H1 (cell line): ENCODE data around the gene SERPINA6. TPM values are rescaled to one million over a fixed set of nuclear protein-coding genes. Genes with fewer than 3 reads are reported as not detected.

Experiments
- CTCF ChIA-PET: fragments of 300-600 bp; sonication (Branson Sonifier 250); formaldehyde crosslinking; loops from one replicate; lab custom pipeline; 2021; ENCODE audit not compliant: partially characterized antibody; lab: Charles Lee
- POLR2A ChIA-PET: fragments of 300-600 bp; sonication (Branson Sonifier 250); formaldehyde crosslinking; loops from one replicate; lab custom pipeline; 2021; ENCODE audit warnings: inconsistent platforms; ENCODE audit not compliant: partially characterized antibody; lab: Charles Lee
- DNase-seq, 2 experiments: peaks; one replicate each; pipeline versions ENCODE4 v3.0.0 to v3.0.0-alpha.2; 2010 to 2022; ENCODE audit warnings: low spot score in 2 of 2, low read depth in 1 of 2, mixed read lengths in 1 of 2
- FAIRE-seq: peaks from 2 replicates; lab custom pipeline; 2011; peaks lifted over from hg19 to GRCh38; lab: Jason Lieb, UNC
- H2AFZ ChIP-seq: 2 replicates; pipeline ENCODE4 v1.8.1; 2012; ENCODE audit warnings: low read length, inconsistent platforms
- H2AK5ac ChIP-seq: 2 replicates; pipeline ENCODE4 v1.6.1; 2013; ENCODE audit warnings: low read depth, low read length
- H2BK120ac ChIP-seq: replicated peaks from 2 replicates; pipeline ENCODE3; 2013; ENCODE audit warnings: low read depth, low read length, inconsistent platforms
- H2BK12ac ChIP-seq: 2 replicates; pipeline ENCODE4 v1.6.1; 2013; ENCODE audit warnings: low read depth, low read length
- H2BK15ac ChIP-seq: 2 replicates; pipeline ENCODE4 v1.6.1; 2013; ENCODE audit warnings: low read length
- H2BK20ac ChIP-seq: 2 replicates; pipeline ENCODE4 v1.6.1; 2013; ENCODE audit warnings: low read length
- H2BK5ac ChIP-seq: 2 replicates; pipeline ENCODE4 v1.6.1; 2013; ENCODE audit warnings: low read depth, low read length
- H3K14ac ChIP-seq: 2 replicates; pipeline ENCODE4 v1.6.1; 2013; ENCODE audit warnings: inconsistent platforms; ENCODE audit not compliant: insufficient read length
- H3K18ac ChIP-seq: 2 replicates; pipeline ENCODE4 v1.6.1; 2013; ENCODE audit warnings: low read length; ENCODE audit errors: extremely low read depth
- H3K23ac ChIP-seq: 2 replicates; pipeline ENCODE4 v1.6.1; 2013; ENCODE audit warnings: inconsistent platforms; ENCODE audit not compliant: insufficient read length
- H3K23me2 ChIP-seq: 2 replicates; pipeline ENCODE4 v1.6.1; 2013; ENCODE audit warnings: low read depth, low read length
- H3K27ac ChIP-seq: 2 replicates; pipeline ENCODE4 v1.6.1; 2011; ENCODE audit warnings: low read depth, low read length, inconsistent platforms
- H3K27me3 ChIP-seq, 4 experiments: replicated peaks in 1 of 4; 1 replicate in 1 of 4; 2 replicates in 3 of 4; pipeline versions ENCODE4 v1.6.1 to v1.8.1; 2011 to 2013; ENCODE audit warnings: low read length in 3 of 4, mild to moderate bottlenecking in 3 of 4, inconsistent platforms in 2 of 4, mixed read lengths in 2 of 4, moderate library complexity in 1 of 4; ENCODE audit not compliant: control insufficient read depth in 3 of 4, insufficient read depth in 3 of 4; ENCODE audit errors: extremely low read depth in 1 of 4
- H3K36me3 ChIP-seq, 4 experiments: 2 replicates each; pipeline versions ENCODE4 v1.6.1 to v1.8.1; 2011 to 2013; ENCODE audit warnings: mild to moderate bottlenecking in 4 of 4, low read length in 3 of 4, moderate library complexity in 2 of 4, control low read depth in 1 of 4, inconsistent platforms in 1 of 4; ENCODE audit not compliant: insufficient read depth in 4 of 4, control insufficient read depth in 2 of 4
- H3K4ac ChIP-seq: replicated peaks from 2 replicates; pipeline ENCODE3; 2013; ENCODE audit warnings: low read length, low read depth, mixed read lengths, inconsistent platforms; ENCODE audit not compliant: insufficient read length
- H3K4me1 ChIP-seq, 4 experiments: replicated peaks in 1 of 4; 1 replicate in 1 of 4; 2 replicates in 3 of 4; pipeline versions ENCODE4 v1.6.1 to v1.8.1; 2011 to 2013; ENCODE audit warnings: low read length in 3 of 4, inconsistent platforms in 2 of 4, mixed read lengths in 1 of 4; ENCODE audit not compliant: insufficient read depth in 4 of 4, control insufficient read depth in 3 of 4
- H3K4me2 ChIP-seq, 2 experiments: 2 replicates each; pipeline versions ENCODE4 v1.6.1 to v1.8.1; 2011 to 2013; ENCODE audit warnings: low read depth in 2 of 2, low read length in 2 of 2, control low read depth in 1 of 2, inconsistent platforms in 1 of 2, mild to moderate bottlenecking in 1 of 2; ENCODE audit not compliant: insufficient read depth in 1 of 2
- H3K4me3 ChIP-seq, 4 experiments: fragments of 200-600, 300-600 bp in 1 of 4; sonication (generic), shearing (Covaris generic), sonication (Bioruptor Twin) in 1 of 4; 2 replicates each; pipeline versions ENCODE4 v1.5.1 to v1.8.1; 2011 to 2016; ENCODE audit warnings: low read length in 4 of 4, low read depth in 3 of 4, control low read depth in 2 of 4, inconsistent platforms in 2 of 4, mild to moderate bottlenecking in 2 of 4, mixed read lengths in 1 of 4, moderate library complexity in 1 of 4; ENCODE audit not compliant: insufficient read depth in 2 of 4; ENCODE audit errors: extremely low read depth in 1 of 4
- H3K56ac ChIP-seq: replicated peaks from 2 replicates; pipeline ENCODE3; 2013; ENCODE audit warnings: low read depth, mild to moderate bottlenecking, mixed read lengths, low read length, inconsistent platforms; ENCODE audit not compliant: insufficient read length
- H3K79me1 ChIP-seq: 2 replicates; pipeline ENCODE4 v1.6.1; 2013; ENCODE audit warnings: low read depth, low read length, control low read depth
- H3K79me2 ChIP-seq, 2 experiments: 2 replicates each; pipeline versions ENCODE4 v1.6.1 to v1.8.1; 2012 to 2013; ENCODE audit warnings: low read length in 2 of 2, mild to moderate bottlenecking in 2 of 2, inconsistent platforms in 1 of 2; ENCODE audit not compliant: insufficient read depth in 2 of 2, control insufficient read depth in 1 of 2
- H3K9ac ChIP-seq, 4 experiments: replicated peaks in 1 of 4; 1 replicate in 1 of 4; 2 replicates in 3 of 4; pipeline versions ENCODE4 v1.6.1 to v1.8.1; 2011 to 2013; ENCODE audit warnings: low read depth in 3 of 4, low read length in 3 of 4, control low read depth in 2 of 4, mild to moderate bottlenecking in 2 of 4, moderate library complexity in 2 of 4, inconsistent platforms in 1 of 4; ENCODE audit errors: extremely low read depth in 1 of 4
- H3K9me3 ChIP-seq, 2 experiments: 2 replicates each; pipeline versions ENCODE4 v1.6.1 to v1.8.1; 2012 to 2013; ENCODE audit warnings: mild to moderate bottlenecking in 2 of 2, moderate library complexity in 2 of 2, control low read depth in 1 of 2, inconsistent platforms in 1 of 2, low read depth in 1 of 2, low read length in 1 of 2, mixed read lengths in 1 of 2; ENCODE audit not compliant: insufficient read depth in 2 of 2
- H4K20me1 ChIP-seq, 2 experiments: replicated peaks in 1 of 2; 2 replicates each; pipeline versions ENCODE3 to v1.8.1; 2011 to 2013; ENCODE audit warnings: inconsistent platforms in 2 of 2, low read length in 2 of 2, mild to moderate bottlenecking in 1 of 2; ENCODE audit not compliant: insufficient read depth in 2 of 2, control insufficient read depth in 1 of 2
- H4K5ac ChIP-seq: 2 replicates; pipeline ENCODE4 v1.6.1; 2013; ENCODE audit warnings: low read length, low read depth, mixed read lengths, inconsistent platforms; ENCODE audit not compliant: insufficient read length
- H4K8ac ChIP-seq: 2 replicates; pipeline ENCODE4 v1.8.0; 2013; ENCODE audit warnings: mild to moderate bottlenecking, moderate library complexity, low read length, inconsistent platforms; ENCODE audit not compliant: insufficient read depth; ENCODE audit errors: extremely low read depth
- H4K91ac ChIP-seq: replicated peaks from 2 replicates; pipeline ENCODE3; 2013; ENCODE audit warnings: low read length, mixed read lengths, inconsistent platforms; ENCODE audit not compliant: insufficient read length
- ATF3 ChIP-seq: IDR thresholded peaks from 2 replicates; pipeline ENCODE4 v1.6.1; 2011; ENCODE audit warnings: low read depth, mild to moderate bottlenecking, low read length; ENCODE audit not compliant: insufficient read depth
- BCL11A ChIP-seq, 2 experiments: IDR thresholded peaks; one replicate each; pipeline ENCODE4 v1.6.1; 2011; ENCODE audit warnings: low read depth in 2 of 2, low read length in 2 of 2, mild to moderate bottlenecking in 2 of 2
- CBX5 ChIP-seq: fragments of 300-800, 300-1000 bp; sonication (generic); IDR thresholded peaks from 2 replicates; pipeline ENCODE4 v1.7.1; 2016; ENCODE audit warnings: antibody characterized with exemption, low read length, low read depth
- CHD1 ChIP-seq: IDR thresholded peaks from 2 replicates; pipeline ENCODE4 v1.6.1; 2012; ENCODE audit warnings: low read depth, low read length, improper control_type of control experiment
- CHD2 ChIP-seq: IDR thresholded peaks from 2 replicates; pipeline ENCODE4 v1.6.1; 2012; ENCODE audit warnings: low read length, improper control_type of control experiment
- CTBP2 ChIP-seq: IDR thresholded peaks from 2 replicates; pipeline ENCODE4 v1.7.0; 2011; ENCODE audit warnings: borderline replicate concordance, mild to moderate bottlenecking, moderate library complexity, mixed read lengths, low read length; ENCODE audit not compliant: insufficient read depth, insufficient read length
- EZH2 ChIP-seq: fragments of 200-600 bp; sonication (generic); IDR thresholded peaks from 2 replicates; pipeline ENCODE4 v1.7.1; 2012; ENCODE audit warnings: low read depth, mild to moderate bottlenecking, moderate library complexity, low read length, inconsistent platforms; ENCODE audit not compliant: severe bottlenecking
- HDAC2 ChIP-seq, 2 experiments: fragments of 300-600 bp in 1 of 2; sonication (generic) in 1 of 2; IDR thresholded peaks; 2 replicates each; pipeline ENCODE4 v1.6.1; 2011 to 2012; ENCODE audit warnings: low read depth in 2 of 2, low read length in 2 of 2, mild to moderate bottlenecking in 2 of 2, moderate library complexity in 2 of 2, borderline replicate concordance in 1 of 2, inconsistent platforms in 1 of 2
- JUN ChIP-seq: IDR thresholded peaks from 2 replicates; pipeline ENCODE4 v1.6.1; 2011; ENCODE audit warnings: low read depth, mild to moderate bottlenecking, improper control_type of control experiment, low read length
- KDM4A ChIP-seq: IDR thresholded peaks from one replicate; pipeline ENCODE4 v1.7.1; 2012; ENCODE audit warnings: low read depth, mild to moderate bottlenecking, moderate library complexity, low read length, inconsistent platforms; ENCODE audit not compliant: severe bottlenecking
- RBBP5 ChIP-seq: IDR thresholded peaks from 2 replicates; pipeline ENCODE4 v1.7.1; 2012; ENCODE audit warnings: low read depth, mild to moderate bottlenecking, inconsistent platforms, low read length, moderate library complexity, borderline replicate concordance
- SIRT6 ChIP-seq: IDR thresholded peaks from one replicate; pipeline ENCODE4 v1.7.1; 2012; ENCODE audit warnings: low read length, inconsistent platforms
- SIX5 ChIP-seq: IDR thresholded peaks from 2 replicates; pipeline ENCODE4 v1.6.1; 2011; ENCODE audit warnings: mild to moderate bottlenecking, low read depth, low read length
- SP1 ChIP-seq: IDR thresholded peaks from 2 replicates; pipeline ENCODE4 v1.6.1; 2011; ENCODE audit warnings: low read depth, low read length
- WGBS, 2 experiments: shearing (Covaris generic) in 1 of 2; methylation state at CpG; one replicate each; pipeline versions ENCODE4 v1.1.6 to v1.1.7; 2013 to 2015; ENCODE audit warnings: low lambda C conversion rate in 2 of 2, mixed read lengths in 2 of 2, inconsistent platforms in 1 of 2, low coverage in 1 of 2, missing lambda C conversion rate in 1 of 2; ENCODE audit not compliant: insufficient replicate concordance in 2 of 2, insufficient coverage in 1 of 2, insufficient read length in 1 of 2; ENCODE audit errors: extremely low coverage in 1 of 2, missing lambda C conversion rate in 1 of 2; 5-methylcytosine and 5-hydroxymethylcytosine counted together
- polyA plus RNA-seq, 7 experiments: library from polyadenylated mRNA; depleted of rRNA in 3 of 7; stranded (reverse) in 5 of 7; unstranded in 2 of 7; fragments of >200 nt in 5 of 7; fragments of 200-250 nt in 2 of 7; gene quantifications; 1 replicate in 5 of 7; 2 replicates in 1 of 7; 4 replicates in 1 of 7; pipeline versions ENCODE4 v1.2.1 to v1.2.3, GENCODE V29; 2011 to 2013; ENCODE audit warnings: missing spikeins in 2 of 7, mixed read lengths in 2 of 7
- total RNA-seq: library from RNA; stranded (reverse); fragmentation: NEBNext Ultra II Directional; extraction: Animal tissue kit (Norgen Biotek cat#: 25700); gene quantifications from 2 replicates; pipeline ENCODE4 v1.2.1, GENCODE V29; 2021

Gene SERPINA6
- total and polyA plus RNA-seq, 2 of the 8 experiments (the other 6 are each of a cell fraction or from before 2014, with no cell fraction given) = not detected

- Histone ChIP-seq H3K9ac (no peak overlapping the region), H3K27me3 (no peaks in the 10 kb centered on the region), H2BK15ac (no peak overlapping the region), H3K79me1 (no peaks in the 10 kb centered on the region), H2AK5ac (no peak overlapping the region), H4K20me1 (no peaks in the 10 kb centered on the region), H3K27ac (no peak overlapping the region), H3K9me3 (no peaks in the 10 kb centered on the region), H3K36me3 (no peaks in the 10 kb centered on the region), H2BK5ac (no peak overlapping the region), H3K23me2 (peaks cover 7% of the 10 kb centered on the region; the same call in 1 of the 2 replicates), H3K23ac (no peak overlapping the region), H2BK120ac (no peak overlapping the region), H3K4me3 (no peak overlapping the region), H4K5ac (no peak overlapping the region), H2BK12ac (no peak overlapping the region), H3K18ac (no peak overlapping the region), H3K4me1 (peaks cover 0 to 2% (median 0%) of the 10 kb centered on the region in 4 experiments; a peak in 4 of 7 replicates), H3K79me2 (peaks cover 0 to 3% of the 10 kb centered on the region in 2 experiments; a peak in 1 of 4 replicates), H2BK20ac (no peak overlapping the region), H4K8ac (no peak overlapping the region), H2AFZ (no peak overlapping the region), H3K14ac (no peak overlapping the region), H3K56ac (no peak overlapping the region), H3K4ac (no peak overlapping the region), H3K4me2 (no peak overlapping the region), H4K91ac (no peak overlapping the region)
- ChIA-PET POLR2A (no interaction called here), CTCF (interaction anchor here (1.2 to 3.6 kb wide), 3 partner anchors 11 to 47 kb away, joined by 3 to 24 read pairs (median 4); no protein-coding TSS in a partner anchor)
- no peak for FAIRE-seq
- TF ChIP-seq JUN (no peak), CHD1 (no peak), SIX5 (no peak), ATF3 (no peak), RBBP5 (no peak), BCL11A (IDR thresholded peaks at IDR 0.05; ENCODE audit: low read depth in 2 of 2, low read length in 2 of 2) (no peak), CTBP2 (no peak), KDM4A (no peak), CHD2 (no peak), SIRT6 (no peak), SP1 (no peak), CBX5 (no peak), EZH2 (no peak), HDAC2 (IDR thresholded peaks at IDR 0.05; ENCODE audit: borderline replicate concordance in 1 of 2, low read depth in 2 of 2, low read length in 2 of 2) (no peak)
- 94% methylated on average over 3 of the region's 3 CpGs; no CpG with 5 or more reads in 1 of the 2 experiments for WGBS, 2 experiments
- DNase-seq = no peak
Observed at GRCh38 chr14:94364037-94364436, 40.9 kb upstream of the SERPINA6 start.
